Heart left ventricle (tissue), 16 donors: ENCODE measurements around the gene PLEKHN1. TPM values are rescaled to one million over a fixed set of nuclear protein-coding genes. Genes with fewer than 3 reads are reported as not detected.

Experiments
- ATAC-seq, 4 donors: fragments of 200-7000 bp; cut with Tn5 transposase; one replicate each; pipeline ENCODE4 v1.9.1; 2020 to 2022; ENCODE audit warnings: moderate library complexity in 4 of 4, mild to moderate bottlenecking in 3 of 4, moderate number of reproducible peaks in 1 of 4
- DNase-seq, 5 donors: peaks; one replicate each; pipeline ENCODE4 v3.0.0-alpha.2; 2020
- H3K27ac ChIP-seq, 12 donors: fragments of 200-600 bp; sonication (generic) in 4 of 12; one replicate each; pipeline versions ENCODE4 v1.5.0 to v1.8.0; 2016 to 2022; ENCODE audit warnings: mild to moderate bottlenecking in 2 of 12
- H3K27me3 ChIP-seq, 9 donors: fragments of 200-600 bp; sonication (generic) in 2 of 9; one replicate each; pipeline versions ENCODE4 v1.5.1 to v1.8.0; 2016 to 2022; ENCODE audit warnings: mild to moderate bottlenecking in 3 of 9
- H3K36me3 ChIP-seq, 9 donors: fragments of 200-600 bp; sonication (generic) in 2 of 9; one replicate each; pipeline versions ENCODE4 v1.5.0 to v1.8.0; 2018 to 2022; ENCODE audit warnings: mild to moderate bottlenecking in 2 of 9
- H3K4me1 ChIP-seq, 12 donors: fragments of 200-600 bp; sonication (generic) in 4 of 12; one replicate each; pipeline versions ENCODE4 v1.5.0 to v1.8.0; 2016 to 2022; ENCODE audit warnings: mild to moderate bottlenecking in 3 of 12
- H3K4me3 ChIP-seq, 12 donors: fragments of 200-600 bp; sonication (generic) in 4 of 12; one replicate each; pipeline versions ENCODE4 v1.5.0 to v1.8.0; 2017 to 2022; ENCODE audit warnings: mild to moderate bottlenecking in 9 of 12, moderate library complexity in 4 of 12
- H3K9me3 ChIP-seq, 12 donors: fragments of 200-600 bp; sonication (generic) in 4 of 12; one replicate each; pipeline versions ENCODE4 v1.5.0 to v1.8.0; 2016 to 2022; ENCODE audit warnings: mild to moderate bottlenecking in 1 of 12
- POLR2A ChIP-seq, 2 donors: fragments of 450-650 bp; IDR thresholded peaks; one replicate each; pipeline ENCODE4 v1.6.1; 2017; ENCODE audit warnings: antibody characterized with exemption in 2 of 2, mild to moderate bottlenecking in 2 of 2, moderate library complexity in 2 of 2
- WGBS, 4 donors: extraction: QIAGEN DNeasy Blood & Tissue Kit in 2 of 4; methylation state at CpG; one replicate each; pipeline versions ENCODE4 v1.1.5 to v1.1.7; 2013 to 2018; 5-methylcytosine and 5-hydroxymethylcytosine counted together
- intact Hi-C, 10 donors: fragments of 100-400 bp; cut with DNase I; formaldehyde crosslinking; loops; one replicate each; pipeline versions ENCODE4 v1.11.1 to v1.14.2; 2022
- polyA plus RNA-seq, 2 donors: library from polyadenylated mRNA; stranded (reverse); fragments of 200-250 nt; gene quantifications; one replicate each; pipeline ENCODE4 v1.2.3, GENCODE V29; 2013
- total RNA-seq, 9 donors: library from RNA; depleted of rRNA in 2 of 9; stranded (reverse); fragments of >200 nt in 2 of 9; fragmentation: NEBNext Ultra II Directional in 3 of 9; extraction: Animal tissue kit (Norgen Biotek cat#: 25700) in 3 of 9; gene quantifications; one replicate each; pipeline versions ENCODE4 v1.1.0 to v1.2.4, GENCODE V29; 2016 to 2023
- TF ChIP-seq, protein P1 (sequence below), 12 donors: fragments of 200-600 bp; sonication (generic) in 4 of 12; IDR thresholded peaks; one replicate each; pipeline versions ENCODE4 v1.5.0 to v1.8.0; 2018 to 2022; ENCODE audit warnings: antibody characterized with exemption in 12 of 12, mild to moderate bottlenecking in 5 of 12
- donor health status: ischemic (EF 13 %, LVEDD 7.1; RV severe dilation, severe dysfunction).
- donor health status: healthy with polysubstance abuse.
- donor health status: DM: no; HTN: yes; CAD: no.
- donor health status: DM: no; HTN: no; CAD: no.
- donor health status: ischemic (EF 25% LVEDD 6.9; RV normal size, moderate dysfunction).
- donor health status: ischemic (EF 25% LVEDD 5.7; RV mildly dilated, moderate dysfunction).
- donor health status: healthy.
- donor health status: DM: yes; HTN: yes; CAD: no.
- donor health status: ischemic (EF 35%, LVEDD 5.7; RV mildly dilated, moderate dysfunction).
- donor health status: nonischemic (EF 11% LVEDD 7.7; RV severe dilation, severe dysfunction).
- donor health status: DM: yes; HTN: yes; CAD: no.
- donor health status: PGD.
- donor health status: ischemic (EF 29% LVEDD 5.4; RV normal size, mild dysfunction).
- donor health status: nonischemic (EF 23%, LVEDD 6.1; RV moderate dilation, normal function).

The PLEKHN1 gene
- total and polyA plus RNA-seq, 11 donors = 0.15 to 0.63 (median 0.26) TPM; not detected in 7

DNA sequence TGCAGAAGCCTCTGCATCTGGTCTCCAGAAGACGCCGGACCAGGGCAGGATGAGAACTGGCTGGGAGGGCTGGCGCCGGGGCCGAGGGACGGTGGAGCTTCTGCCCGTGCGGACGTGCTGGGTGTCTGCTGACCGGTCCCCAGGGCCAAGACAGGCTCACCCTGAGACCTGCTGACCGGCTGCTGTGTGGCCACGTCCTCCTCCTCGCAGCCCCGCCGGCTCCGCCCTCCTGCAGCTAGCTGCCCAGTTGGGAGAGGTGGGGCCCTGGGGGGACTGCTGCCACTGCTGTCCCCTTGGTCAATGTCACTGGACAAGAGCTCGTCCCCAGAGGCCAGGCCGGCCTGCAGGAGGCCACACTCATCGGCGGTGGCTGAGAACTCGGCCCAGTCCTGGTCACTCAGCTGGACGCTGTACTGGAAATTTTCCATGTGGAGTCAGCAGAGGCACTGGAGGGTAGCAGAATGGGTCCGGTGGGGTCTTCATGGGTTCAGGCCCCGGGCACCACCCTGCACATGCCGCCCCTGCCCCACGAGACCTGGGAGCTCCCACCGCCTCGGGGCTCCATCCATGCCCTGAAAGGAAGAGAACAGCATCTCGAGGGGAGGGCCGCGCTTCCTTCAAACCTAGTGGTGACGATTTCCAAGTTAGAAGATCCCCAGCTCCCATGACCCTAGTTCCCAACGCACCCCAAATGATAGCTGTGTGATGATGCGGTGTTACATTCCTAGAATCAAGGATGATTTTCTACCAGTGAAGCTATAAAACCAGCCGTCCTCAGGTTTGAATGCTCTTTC lies 14.5 kb downstream of the PLEKHN1 start:
- H3K27ac ChIP-seq = peak overlapping the region; percentile 79 to 100 (median 98)
- peaks cover 0 to 4% (median 0%) of the 10 kb centered on the region in 9 donors for H3K36me3 ChIP-seq
- DNase-seq (peak; percentile 84 to 92 (median 89)), ATAC-seq (peak; percentile 65 to 77 (median 74))
- H3K9me3 ChIP-seq = no peaks in the 10 kb centered on the region
- H3K4me3 ChIP-seq = peak overlapping the region; percentile 33 to 67 (median 56)
- WGBS, 4 donors = 37 to 55% (median 46%) methylated on average over 13 to 35 of the region's 35 CpGs
- H3K4me1 ChIP-seq = peaks cover 0 to 40% (median 9%) of the 10 kb centered on the region in 12 donors
- H3K27me3 ChIP-seq = peaks cover 0 to 18% (median 6%) of the 10 kb centered on the region in 9 donors
- TF ChIP-seq, protein P1, sequence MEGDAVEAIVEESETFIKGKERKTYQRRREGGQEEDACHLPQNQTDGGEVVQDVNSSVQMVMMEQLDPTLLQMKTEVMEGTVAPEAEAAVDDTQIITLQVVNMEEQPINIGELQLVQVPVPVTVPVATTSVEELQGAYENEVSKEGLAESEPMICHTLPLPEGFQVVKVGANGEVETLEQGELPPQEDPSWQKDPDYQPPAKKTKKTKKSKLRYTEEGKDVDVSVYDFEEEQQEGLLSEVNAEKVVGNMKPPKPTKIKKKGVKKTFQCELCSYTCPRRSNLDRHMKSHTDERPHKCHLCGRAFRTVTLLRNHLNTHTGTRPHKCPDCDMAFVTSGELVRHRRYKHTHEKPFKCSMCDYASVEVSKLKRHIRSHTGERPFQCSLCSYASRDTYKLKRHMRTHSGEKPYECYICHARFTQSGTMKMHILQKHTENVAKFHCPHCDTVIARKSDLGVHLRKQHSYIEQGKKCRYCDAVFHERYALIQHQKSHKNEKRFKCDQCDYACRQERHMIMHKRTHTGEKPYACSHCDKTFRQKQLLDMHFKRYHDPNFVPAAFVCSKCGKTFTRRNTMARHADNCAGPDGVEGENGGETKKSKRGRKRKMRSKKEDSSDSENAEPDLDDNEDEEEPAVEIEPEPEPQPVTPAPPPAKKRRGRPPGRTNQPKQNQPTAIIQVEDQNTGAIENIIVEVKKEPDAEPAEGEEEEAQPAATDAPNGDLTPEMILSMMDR (IDR thresholded peaks at IDR 0.05) = peak in 2 of 12 donors; percentile 6 to 12
- TF ChIP-seq POLR2A (IDR thresholded peaks at IDR 0.05) = peak; percentile 48 to 88
- intact Hi-C loops = loop anchor here in 2 of 10 donors (5.0 to 10.0 kb wide), 2 partner anchors 82 to 314 kb away; no protein-coding TSS in a partner anchor

DNA sequence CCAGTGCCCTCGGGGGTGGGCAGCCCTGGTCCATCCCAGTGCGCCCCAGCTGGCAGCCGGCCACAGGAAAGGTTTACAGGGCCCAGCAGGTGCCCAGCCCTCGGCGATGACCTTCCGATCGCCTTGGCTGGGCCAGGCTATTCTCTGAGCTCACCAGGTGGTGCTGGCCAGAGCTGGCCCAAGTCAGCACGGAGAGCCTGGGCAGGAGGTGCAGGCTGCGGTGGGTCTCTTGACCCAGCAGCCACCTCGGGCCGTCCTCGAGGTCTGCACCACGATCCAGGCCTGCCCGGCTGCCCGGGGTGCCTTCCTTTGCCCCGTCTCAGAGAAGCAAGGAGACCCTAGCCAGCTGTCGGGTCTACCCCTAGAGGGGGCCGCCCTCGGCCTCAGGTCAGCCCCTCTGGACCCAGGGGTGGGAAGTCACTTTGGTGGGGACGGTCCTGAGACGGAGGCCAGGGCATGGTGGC lies 15.2 kb downstream of the PLEKHN1 start:
- Histone ChIP-seq H3K4me3 (peak overlapping the region; percentile 33 to 67 (median 56)), H3K9me3 (no peaks in the 10 kb centered on the region), H3K27me3 (peaks cover 0 to 12% (median 0%) of the 10 kb centered on the region in 9 donors), H3K4me1 (peaks cover 0 to 34% (median 4%) of the 10 kb centered on the region in 12 donors), H3K27ac (peak overlapping the region; percentile 79 to 100 (median 98)), H3K36me3 (peaks cover 0 to 4% (median 0%) of the 10 kb centered on the region in 9 donors)
- peak in 3 of 4 donors; percentile 3 to 6 (median 5) for ATAC-seq
- TF ChIP-seq, protein P1 (IDR thresholded peaks at IDR 0.05) = no peak
- no peak for TF ChIP-seq POLR2A (IDR thresholded peaks at IDR 0.05)
- DNase-seq = peak in 4 of 5 donors; percentile 19 to 58 (median 46)
- WGBS, 4 donors = 49 to 58% (median 54%) methylated on average over 7 to 21 of the region's 21 CpGs
- intact Hi-C loops = loop anchor here in 2 of 10 donors (5.0 to 10.0 kb wide), 2 partner anchors 81 to 313 kb away; no protein-coding TSS in a partner anchor

DNA sequence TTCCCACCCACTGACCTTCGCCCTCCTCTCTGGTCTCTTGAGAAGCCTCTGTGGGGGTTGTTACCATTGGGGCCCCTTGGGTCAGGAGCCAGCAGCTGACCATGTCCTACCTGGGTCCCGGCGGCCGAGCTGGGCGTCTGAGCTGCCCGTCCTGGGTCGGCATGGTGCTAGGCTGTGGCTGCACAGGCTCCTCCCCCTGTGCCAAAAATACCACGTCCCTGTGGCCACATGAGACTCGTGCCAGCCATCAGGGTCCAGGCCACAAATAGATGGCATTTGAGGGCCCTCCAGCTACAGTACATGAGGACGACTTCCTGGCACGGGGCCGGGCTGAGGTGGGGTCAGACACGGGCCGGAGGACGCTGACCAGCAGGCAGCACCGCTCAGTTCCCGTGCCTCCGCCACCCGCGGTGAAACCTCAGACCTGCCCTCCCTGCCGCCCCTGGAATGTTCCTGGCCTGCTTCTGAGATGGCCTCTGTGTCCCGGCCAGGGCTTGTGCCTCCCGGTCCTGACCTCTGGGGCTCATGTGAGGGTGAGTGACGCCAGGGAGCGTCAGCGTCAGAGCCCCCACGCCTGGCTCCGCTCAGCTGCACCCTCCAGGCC lies 15.8 kb downstream of the PLEKHN1 start, which contains the start of gene PERM1:
PERM1 (minus strand) TSS at position 139 of the 604 bp plus-strand sequence. CDS start 1,064 bp downstream, outside the sequence.
- peaks cover 0 to 4% (median 0%) of the 10 kb centered on the region in 9 donors for H3K36me3 ChIP-seq
- ATAC-seq (peak; percentile 65 to 77 (median 73)), DNase-seq (peak; percentile 82 to 93 (median 87))
- intact Hi-C loops = loop anchor here in 3 of 10 donors (2.0 to 10.0 kb wide), 3 partner anchors 19 to 313 kb away; partner anchors contain the start of gene HES4 (in 1 of the 3)
- TF ChIP-seq POLR2A (IDR thresholded peaks at IDR 0.05) = peak in 1 of 2 donors; percentile 60
- TF ChIP-seq, protein P1 (IDR thresholded peaks at IDR 0.05) = no peak
- H3K4me3 ChIP-seq = peak within 1 kb of the TSS; percentile 33 to 67 (median 56)
- peak within 1 kb of the TSS; percentile 79 to 100 (median 98) for H3K27ac ChIP-seq
- H3K4me1 ChIP-seq = peaks cover 0 to 34% (median 4%) of the 10 kb centered on the region in 12 donors
- WGBS, 4 donors = 38 to 67% (median 41%) methylated on average over 7 to 28 of the region's 28 CpGs
- no peaks in the 10 kb centered on the region for H3K9me3 ChIP-seq
- H3K27me3 ChIP-seq = peaks cover 0 to 12% (median 0%) of the 10 kb centered on the region in 9 donors
